GM10266 (cell line): Measurements from ENCODE around the gene MEIOSIN.

Experiments used
- DNase-seq: peaks from one replicate; pipeline ENCODE4 v3.0.0; 2012; ENCODE audit errors: extremely low spot score
- CTCF ChIP-seq: IDR thresholded peaks from 2 replicates; pipeline ENCODE4 v1.5.1; 2012; ENCODE audit warnings: mild to moderate bottlenecking, low read depth; ENCODE audit not compliant: control insufficient read depth, insufficient read depth; ENCODE audit errors: missing control alignments

Gene MEIOSIN

GRCh38 chr19:45771311-45771933 lies 38.2 kb downstream of the MEIOSIN start:
- TF ChIP-seq CTCF = no peak
- DNase-seq = no peak

GRCh38 chr19:45772130-45772840 lies 39.0 kb downstream of the MEIOSIN start:
- DNase-seq = no peak
- no peak for TF ChIP-seq CTCF

GRCh38 chr19:45772912-45773311 lies 39.7 kb downstream of the MEIOSIN start:
- no peak for DNase-seq
- TF ChIP-seq CTCF = no peak

- TF ChIP-seq CTCF = no peak
- DNase-seq = no peak
Observed at GRCh38 chr19:45773384-45773783, 40.1 kb downstream of the MEIOSIN start.

- TF ChIP-seq CTCF = no peak
- no peak for DNase-seq
Observed at GRCh38 chr19:45774765-45775164, 41.5 kb downstream of the MEIOSIN start.

- DNase-seq = no peak
- TF ChIP-seq CTCF = no peak
Observed at GRCh38 chr19:45777395-45777961, 44.2 kb downstream of the MEIOSIN start.
